GM06990 (cell line): ENCODE data around the gene FN1.

Experiments
- DNase-seq: peaks from one replicate; pipeline ENCODE4 v3.0.0-alpha.2; 2011; ENCODE audit not compliant: insufficient read length; ENCODE audit errors: extremely low read depth
- H3K27me3 ChIP-seq: replicated peaks from 2 replicates; pipeline ENCODE4 v1.6.0; 2011; ENCODE audit warnings: low read length; ENCODE audit not compliant: control insufficient read depth, insufficient read depth
- H3K36me3 ChIP-seq: 2 replicates; pipeline ENCODE4 v1.5.1; 2011; ENCODE audit warnings: low read length; ENCODE audit not compliant: control insufficient read depth, insufficient read depth
- H3K4me3 ChIP-seq: replicated peaks from 2 replicates; pipeline ENCODE4 v1.5.1; 2011; ENCODE audit warnings: low read depth, mild to moderate bottlenecking, control low read depth, low read length
- TF ChIP-seq, protein P1 (sequence below): IDR thresholded peaks from 2 replicates; pipeline ENCODE4 v1.5.1; 2011; ENCODE audit warnings: low read length, control low read depth, mild to moderate bottlenecking, inconsistent platforms; ENCODE audit not compliant: insufficient read depth, poor library complexity, severe bottlenecking

The FN1 gene

DNA sequence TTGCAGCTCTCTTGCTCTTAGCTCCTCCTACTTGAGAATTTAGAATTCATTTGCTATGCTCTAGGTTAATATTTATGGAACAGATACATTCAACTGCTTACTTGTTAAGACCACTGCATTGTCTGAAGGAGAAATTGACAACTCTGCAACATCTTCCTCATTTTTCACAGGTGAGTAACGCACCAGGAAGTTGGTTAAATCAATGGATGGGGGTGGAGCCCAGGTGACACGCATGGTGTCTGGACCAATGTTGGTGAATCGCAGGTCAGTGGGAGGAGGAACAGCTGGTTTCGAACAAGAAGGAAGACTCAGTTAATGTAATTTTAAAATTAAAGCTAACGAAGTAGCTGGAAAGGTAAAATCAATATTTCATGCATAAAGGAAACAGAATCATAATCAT lies 44.3 kb downstream of the FN1 start:
- TF ChIP-seq, protein P1, sequence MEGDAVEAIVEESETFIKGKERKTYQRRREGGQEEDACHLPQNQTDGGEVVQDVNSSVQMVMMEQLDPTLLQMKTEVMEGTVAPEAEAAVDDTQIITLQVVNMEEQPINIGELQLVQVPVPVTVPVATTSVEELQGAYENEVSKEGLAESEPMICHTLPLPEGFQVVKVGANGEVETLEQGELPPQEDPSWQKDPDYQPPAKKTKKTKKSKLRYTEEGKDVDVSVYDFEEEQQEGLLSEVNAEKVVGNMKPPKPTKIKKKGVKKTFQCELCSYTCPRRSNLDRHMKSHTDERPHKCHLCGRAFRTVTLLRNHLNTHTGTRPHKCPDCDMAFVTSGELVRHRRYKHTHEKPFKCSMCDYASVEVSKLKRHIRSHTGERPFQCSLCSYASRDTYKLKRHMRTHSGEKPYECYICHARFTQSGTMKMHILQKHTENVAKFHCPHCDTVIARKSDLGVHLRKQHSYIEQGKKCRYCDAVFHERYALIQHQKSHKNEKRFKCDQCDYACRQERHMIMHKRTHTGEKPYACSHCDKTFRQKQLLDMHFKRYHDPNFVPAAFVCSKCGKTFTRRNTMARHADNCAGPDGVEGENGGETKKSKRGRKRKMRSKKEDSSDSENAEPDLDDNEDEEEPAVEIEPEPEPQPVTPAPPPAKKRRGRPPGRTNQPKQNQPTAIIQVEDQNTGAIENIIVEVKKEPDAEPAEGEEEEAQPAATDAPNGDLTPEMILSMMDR, result no peak
- Histone ChIP-seq H3K4me3 (no peak overlapping the region), H3K27me3 (no peaks in the 10 kb centered on the region), H3K36me3 (no peaks in the 10 kb centered on the region)
- DNase-seq, result no peak

DNA sequence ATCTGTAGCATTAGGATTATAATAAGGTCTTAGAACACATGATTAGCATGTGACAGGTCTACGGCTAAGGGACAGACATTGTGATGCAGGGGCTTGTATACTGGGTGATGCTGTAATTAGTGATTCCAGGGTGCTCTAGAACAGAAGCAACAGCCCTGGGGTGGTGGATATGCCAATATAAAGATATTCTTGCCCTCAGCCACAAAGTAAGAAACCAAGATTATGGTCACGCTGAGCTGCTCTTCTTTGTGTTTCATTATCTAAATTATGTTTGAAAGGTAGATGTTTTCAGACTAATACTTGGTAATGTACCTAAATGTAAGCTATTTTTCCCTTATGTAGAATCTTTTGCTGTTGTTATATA lies 45.3 kb downstream of the FN1 start:
- Histone ChIP-seq H3K27me3 (no peaks in the 10 kb centered on the region), H3K4me3 (no peak overlapping the region), H3K36me3 (no peaks in the 10 kb centered on the region)
- TF ChIP-seq, protein P1, result no peak
- no peak for DNase-seq

DNA sequence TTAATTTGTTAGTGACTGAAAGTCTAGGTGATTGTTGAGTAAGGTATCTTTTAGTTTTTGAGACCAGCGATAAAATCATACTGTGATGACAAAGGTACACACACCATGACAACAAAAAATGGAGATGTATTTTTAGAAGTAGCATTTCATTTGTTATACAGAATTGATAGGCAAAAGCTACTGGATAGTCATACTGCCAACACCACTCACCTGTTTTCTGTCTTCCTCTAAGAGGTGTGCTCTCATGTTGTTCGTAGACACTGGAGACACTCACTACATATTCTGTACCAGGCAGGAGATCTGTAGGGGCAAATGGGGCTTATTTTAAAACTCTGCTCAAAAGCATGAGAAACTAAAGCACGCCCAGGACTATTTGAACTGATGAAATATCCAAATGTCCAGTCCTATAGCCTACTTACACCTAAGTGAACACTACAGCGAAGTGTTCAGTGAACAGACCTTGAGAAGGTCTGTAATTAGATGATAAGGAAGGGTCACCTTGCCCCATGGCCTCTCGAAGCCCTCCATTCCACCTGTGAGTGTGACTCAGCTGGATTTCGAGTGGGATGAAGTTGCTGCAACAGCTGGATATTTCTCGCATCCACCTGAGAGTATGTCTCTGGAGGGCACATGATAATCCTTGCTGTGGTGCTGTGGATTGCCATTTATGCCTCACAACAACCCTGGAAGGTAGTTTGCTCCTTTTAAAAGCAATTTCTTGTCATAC lies 47.7 kb downstream of the FN1 start:
- DNase-seq, result no peak
- Histone ChIP-seq H3K27me3 (no peaks in the 10 kb centered on the region), H3K4me3 (no peak overlapping the region), H3K36me3 (no peaks in the 10 kb centered on the region)
- TF ChIP-seq, protein P1, result no peak

DNA sequence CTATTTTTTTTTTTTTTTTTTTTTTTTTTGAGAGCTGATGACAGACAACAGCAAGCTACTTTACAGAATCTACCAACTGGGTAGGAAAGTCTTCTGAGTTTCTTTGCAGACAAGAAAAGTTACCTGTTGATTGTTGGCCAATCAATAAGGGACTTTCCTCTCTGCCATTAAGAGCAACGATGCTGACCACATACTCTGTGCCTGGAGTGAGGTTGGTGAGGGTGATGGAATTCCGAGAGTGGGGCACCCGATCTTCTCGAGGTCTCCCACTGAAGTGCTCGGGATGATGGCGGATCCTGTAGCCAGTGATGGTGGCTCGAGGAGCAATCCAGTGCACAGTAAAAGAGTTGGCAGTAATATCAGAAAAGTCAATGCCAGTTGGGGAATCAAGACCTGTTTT lies 49.3 kb downstream of the FN1 start:
- Histone ChIP-seq H3K36me3 (no peaks in the 10 kb centered on the region), H3K4me3 (no peak overlapping the region), H3K27me3 (no peaks in the 10 kb centered on the region)
- TF ChIP-seq, protein P1, result no peak
- DNase-seq, result no peak

DNA sequence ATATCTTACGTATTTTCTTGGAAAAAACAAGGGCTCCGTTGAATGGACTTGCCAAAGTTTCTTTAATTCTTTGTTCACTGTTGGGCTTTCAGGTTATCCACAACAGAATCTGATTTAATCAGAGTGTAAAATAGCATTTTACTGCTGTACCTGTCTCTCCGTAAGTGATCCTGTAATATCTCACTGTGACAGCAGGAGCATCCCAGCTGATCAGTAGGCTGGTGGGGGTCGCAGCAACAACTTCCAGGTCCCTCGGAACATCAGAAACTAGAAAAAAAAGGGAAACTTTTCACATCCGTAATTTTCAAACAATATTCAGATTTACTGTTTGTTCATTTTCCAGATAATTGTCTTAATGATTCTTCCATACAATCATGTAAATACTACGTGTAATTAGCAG lies 51.2 kb downstream of the FN1 start:
- DNase-seq, result no peak
- H3K36me3 ChIP-seq, result no peaks in the 10 kb centered on the region
- H3K27me3 ChIP-seq, result no peaks in the 10 kb centered on the region
- no peak overlapping the region for H3K4me3 ChIP-seq
- TF ChIP-seq, protein P1, result no peak
